H9 (cell line): Measurements from ENCODE around the gene SEC61A1. TPM values are rescaled to one million over a fixed set of nuclear protein-coding genes. Genes with fewer than 3 reads are reported as not detected.

Experiments
- DNase-seq: peaks from one replicate; pipeline ENCODE4 v3.0.0-alpha.2; 2017
- H2AFZ ChIP-seq: one replicate; pipeline ENCODE4 v1.6.1; 2013; ENCODE audit warnings: mild to moderate bottlenecking, low read length, control low read depth, moderate library complexity
- H2AK5ac ChIP-seq: 2 replicates; pipeline ENCODE4 v1.6.1; 2013; ENCODE audit warnings: low read length, control low read depth, mixed read lengths; ENCODE audit not compliant: insufficient read length
- H2BK120ac ChIP-seq: one replicate; pipeline ENCODE4 v1.6.1; 2013; ENCODE audit warnings: low read depth, mild to moderate bottlenecking, low read length, control low read depth, inconsistent platforms; ENCODE audit not compliant: poor library complexity, severe bottlenecking
- H2BK12ac ChIP-seq: 2 replicates; pipeline ENCODE4 v1.6.1; 2013; ENCODE audit warnings: low read length, control low read depth, mixed read lengths, low read depth; ENCODE audit not compliant: insufficient read length
- H2BK15ac ChIP-seq: 2 replicates; pipeline ENCODE4 v1.6.1; 2013; ENCODE audit warnings: low read depth, low read length, control low read depth
- H2BK20ac ChIP-seq: one replicate; pipeline ENCODE4 v1.6.1; 2013; ENCODE audit warnings: low read depth, mild to moderate bottlenecking, low read length, control low read depth, inconsistent platforms; ENCODE audit not compliant: poor library complexity, severe bottlenecking
- H2BK5ac ChIP-seq: 2 replicates; pipeline ENCODE4 v1.6.1; 2013; ENCODE audit warnings: low read length, control low read depth, mixed read lengths; ENCODE audit not compliant: insufficient read length
- H3K14ac ChIP-seq: 2 replicates; pipeline ENCODE4 v1.6.1; 2013; ENCODE audit warnings: low read length, control low read depth; ENCODE audit not compliant: insufficient read depth
- H3K18ac ChIP-seq: 2 replicates; pipeline ENCODE4 v1.6.1; 2013; ENCODE audit warnings: low read depth, mild to moderate bottlenecking, mixed read lengths, low read length, control low read depth; ENCODE audit not compliant: insufficient read length
- H3K23ac ChIP-seq: 2 replicates; pipeline ENCODE4 v1.6.1; 2013; ENCODE audit warnings: low read length, control low read depth, mixed read lengths, low read depth; ENCODE audit not compliant: insufficient read length
- H3K23me2 ChIP-seq: 2 replicates; pipeline ENCODE4 v1.6.1; 2013; ENCODE audit warnings: low read depth, mild to moderate bottlenecking, mixed read lengths, low read length, control low read depth; ENCODE audit not compliant: insufficient read length, poor library complexity, severe bottlenecking
- H3K27ac ChIP-seq: 2 replicates; pipeline ENCODE4 v1.5.1; 2013; ENCODE audit warnings: low read length, control low read depth, mixed read lengths, low read depth; ENCODE audit not compliant: insufficient read length
- H3K27me3 ChIP-seq: 2 replicates; pipeline ENCODE4 v1.6.1; 2013; ENCODE audit warnings: low read length, control low read depth, inconsistent platforms; ENCODE audit not compliant: insufficient read depth
- H3K4ac ChIP-seq: 2 replicates; pipeline ENCODE4 v1.6.1; 2013; ENCODE audit warnings: low read depth, mild to moderate bottlenecking, control low read depth, inconsistent platforms, low read length, moderate library complexity
- H3K4me1 ChIP-seq: 2 replicates; pipeline ENCODE4 v1.6.1; 2013; ENCODE audit warnings: low read length, control low read depth, inconsistent platforms; ENCODE audit not compliant: insufficient read depth
- H3K4me2 ChIP-seq: 2 replicates; pipeline ENCODE4 v1.6.1; 2013; ENCODE audit warnings: low read length, control low read depth, mixed read lengths; ENCODE audit not compliant: insufficient read length, insufficient read depth
- H3K56ac ChIP-seq: 2 replicates; pipeline ENCODE4 v1.6.1; 2013; ENCODE audit warnings: low read depth, mild to moderate bottlenecking, mixed read lengths, low read length, control low read depth; ENCODE audit not compliant: insufficient read length
- H3K79me1 ChIP-seq: 2 replicates; pipeline ENCODE4 v1.6.1; 2013; ENCODE audit warnings: low read depth, mild to moderate bottlenecking, moderate library complexity, low read length, control low read depth, inconsistent platforms; ENCODE audit not compliant: insufficient read depth, poor library complexity, severe bottlenecking
- H3K79me2 ChIP-seq: 2 replicates; pipeline ENCODE4 v1.6.1; 2013; ENCODE audit warnings: low read length, control low read depth, inconsistent platforms; ENCODE audit not compliant: insufficient read depth
- H3K9ac ChIP-seq: 2 replicates; pipeline ENCODE4 v1.6.1; 2013; ENCODE audit warnings: low read length, control low read depth, mixed read lengths; ENCODE audit not compliant: insufficient read length; ENCODE audit errors: extremely low read depth
- H3K9me3 ChIP-seq: one replicate; pipeline ENCODE4 v1.6.1; 2013; ENCODE audit warnings: low read depth, low read length, inconsistent platforms; ENCODE audit not compliant: control insufficient read depth
- H3T11ph ChIP-seq: one replicate; pipeline ENCODE4 v1.6.1; 2013; ENCODE audit warnings: mild to moderate bottlenecking, low read length, control low read depth, inconsistent platforms
- H4K20me1 ChIP-seq: one replicate; pipeline ENCODE4 v1.6.1; 2013; ENCODE audit not compliant: control insufficient read depth, insufficient read length, insufficient read depth
- H4K5ac ChIP-seq: 2 replicates; pipeline ENCODE4 v1.6.1; 2013; ENCODE audit warnings: low read depth, mild to moderate bottlenecking, mixed read lengths, low read length, control low read depth; ENCODE audit not compliant: insufficient read length
- H4K8ac ChIP-seq: replicated peaks from 2 replicates; pipeline ENCODE4 v1.6.1; 2013; ENCODE audit warnings: low read length, control low read depth, mixed read lengths, low read depth; ENCODE audit not compliant: insufficient read length
- H4K91ac ChIP-seq: 2 replicates; pipeline ENCODE4 v1.6.1; 2013; ENCODE audit warnings: low read depth, mild to moderate bottlenecking, moderate library complexity, mixed read lengths, low read length, control low read depth; ENCODE audit not compliant: insufficient read length
- H3K27ac Mint-ChIP-seq, 3 experiments: 2 replicates in 2 of 3; 3 replicates in 1 of 3; pipeline ENCODE4 v1.8.0; 2020 to 2021; ENCODE audit warnings: mixed read lengths in 3 of 3, mild to moderate bottlenecking in 1 of 3, moderate library complexity in 1 of 3
- H3K27me3 Mint-ChIP-seq: 2 replicates; pipeline ENCODE4 v1.8.0; 2021; ENCODE audit warnings: low read depth, mild to moderate bottlenecking, moderate library complexity, mixed read lengths
- H3K36me3 Mint-ChIP-seq, 3 experiments: 2 replicates in 2 of 3; 3 replicates in 1 of 3; pipeline ENCODE4 v1.8.0; 2020 to 2021; ENCODE audit warnings: low read depth in 3 of 3, mixed read lengths in 3 of 3; ENCODE audit not compliant: insufficient read depth in 1 of 3
- H3K4me1 Mint-ChIP-seq, 2 experiments: 2 replicates each; pipeline ENCODE4 v1.8.0; 2020; ENCODE audit warnings: mixed read lengths in 2 of 2
- H3K4me3 Mint-ChIP-seq, 2 experiments: 2 replicates in 1 of 2; 3 replicates in 1 of 2; pipeline ENCODE4 v1.8.0; 2020 to 2021; ENCODE audit warnings: mild to moderate bottlenecking in 2 of 2, mixed read lengths in 2 of 2, moderate library complexity in 1 of 2
- H3K9me3 Mint-ChIP-seq, 2 experiments: 2 replicates in 1 of 2; 3 replicates in 1 of 2; pipeline ENCODE4 v1.8.0; 2020; ENCODE audit warnings: mild to moderate bottlenecking in 2 of 2, mixed read lengths in 2 of 2, moderate library complexity in 1 of 2
- CTCF ChIP-seq: fragments of 200-600 bp; sonication (generic); conservative IDR thresholded peaks from 3 replicates; pipeline ENCODE4 v1.8.0; 2021; ENCODE audit warnings: antibody characterized with exemption, mild to moderate bottlenecking
- WGBS: extraction: QIAGEN DNeasy Blood & Tissue Kit; methylation state at CpG from one replicate; pipeline ENCODE4 v1.1.7; 2013; ENCODE audit warnings: missing lambda C conversion rate, low lambda C conversion rate, mixed read lengths; ENCODE audit not compliant: insufficient read length; ENCODE audit errors: extremely low coverage; 5-methylcytosine and 5-hydroxymethylcytosine counted together
- total RNA-seq: library from RNA; stranded (reverse); gene quantifications from 2 replicates; pipeline ENCODE4 v1.2.1, GENCODE V29; 2021

SEC61A1 gene
- total RNA-seq, 1 experiment from 2014 or later = 146 TPM

DNA sequence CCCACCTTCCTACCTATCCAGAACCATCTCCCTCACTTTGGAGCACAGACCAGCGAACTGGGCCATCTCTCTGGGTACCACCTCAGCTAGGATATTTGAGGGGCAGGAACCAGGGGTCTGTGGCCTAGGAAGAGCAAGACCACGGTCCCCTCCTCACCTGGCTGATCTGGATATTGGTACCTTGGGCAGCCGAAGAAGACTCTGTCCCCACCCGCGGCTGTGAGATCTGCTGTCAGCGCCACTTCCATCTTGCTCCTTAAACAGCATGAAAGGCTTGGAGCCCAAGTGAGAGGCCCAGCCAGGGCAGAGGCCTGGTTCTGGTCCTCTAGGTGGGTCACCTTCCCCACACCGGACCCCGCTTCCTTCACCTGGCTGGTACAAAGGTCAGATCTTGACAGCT, 26.6 kb downstream of the SEC61A1 start:
- H2BK120ac ChIP-seq = no peak overlapping the region
- TF ChIP-seq CTCF = no peak
- H2BK5ac ChIP-seq = no peak overlapping the region
- no peak for DNase-seq
- no peak overlapping the region for H3K56ac ChIP-seq
- no peak overlapping the region for H4K5ac ChIP-seq
- no peak overlapping the region for H2BK12ac ChIP-seq
- no peak overlapping the region for H3K18ac ChIP-seq
- no peak overlapping the region for H3K9ac ChIP-seq
- no peak overlapping the region for H2AFZ ChIP-seq
- H4K20me1 ChIP-seq = no peaks in the 10 kb centered on the region
- H3K4me3 Mint-ChIP-seq = no peak overlapping the region
- H3K23ac ChIP-seq = no peak overlapping the region
- peaks cover 13% of the 10 kb centered on the region for H3K27me3 Mint-ChIP-seq
- H3K4me1 ChIP-seq = peaks cover 6% of the 10 kb centered on the region; the same call in 1 of the 2 replicates
- no peak overlapping the region for H4K91ac ChIP-seq
- WGBS = no CpG with 5 or more reads among the region's 8 CpGs
- H2AK5ac ChIP-seq = no peak overlapping the region
- no peak overlapping the region for H2BK15ac ChIP-seq
- H3K27me3 ChIP-seq = no peaks in the 10 kb centered on the region
- no peak overlapping the region for H2BK20ac ChIP-seq
- H3K23me2 ChIP-seq = peaks cover 12% of the 10 kb centered on the region
- no peaks in the 10 kb centered on the region for H3K9me3 ChIP-seq
- H3K4ac ChIP-seq = no peak overlapping the region
- H3K36me3 Mint-ChIP-seq = peaks cover 23 to 55% (median 53%) of the 10 kb centered on the region in 3 experiments; a peak in 6 of 7 replicates
- no peaks in the 10 kb centered on the region for H3K79me2 ChIP-seq
- no peak overlapping the region for H3K14ac ChIP-seq
- peaks cover 11 to 15% of the 10 kb centered on the region in 2 experiments for H3K4me1 Mint-ChIP-seq
- H3K9me3 Mint-ChIP-seq = no peaks in the 10 kb centered on the region
- no peak overlapping the region for H3K27ac ChIP-seq
- no peak overlapping the region for H3K4me2 ChIP-seq
- no peaks in the 10 kb centered on the region for H3K79me1 ChIP-seq
- H3T11ph ChIP-seq = no peak overlapping the region
- no peak overlapping the region for H4K8ac ChIP-seq
- no peak overlapping the region for H3K27ac Mint-ChIP-seq
